Small intestine (tissue), 7 donors: Measurements from ENCODE around the gene PRAMEF18. TPM values are rescaled to one million over a fixed set of nuclear protein-coding genes. Genes with fewer than 3 reads are reported as not detected.
"Not testable (repeated sequence)": the region's sequence is repeated elsewhere in the genome, so short reads cannot be mapped to it uniquely, and the experiment has no call there.

Experiments
- DNase-seq, 2 donors: peaks; one replicate each; pipeline versions ENCODE4 v3.0.0 to v3.0.0-alpha.2; 2013
- FAIRE-seq: peaks from 2 replicates; lab custom pipeline; 2012; peaks lifted over from hg19 to GRCh38; lab: Jason Lieb, UNC
- H3K27ac ChIP-seq, 3 donors: one replicate each; pipeline ENCODE4 v1.5.1; 2013; ENCODE audit warnings: low read length in 2 of 3, mild to moderate bottlenecking in 2 of 3, control low read depth in 1 of 3, inconsistent platforms in 1 of 3, low read depth in 1 of 3, moderate library complexity in 1 of 3
- H3K27me3 ChIP-seq, 3 donors: one replicate each; pipeline ENCODE4 v1.6.1; 2013; ENCODE audit warnings: low read length in 3 of 3, inconsistent platforms in 1 of 3; ENCODE audit not compliant: control insufficient read depth in 3 of 3, insufficient read depth in 3 of 3
- H3K36me3 ChIP-seq, 3 donors: one replicate each; pipeline ENCODE4 v1.6.1; 2013; ENCODE audit warnings: low read length in 3 of 3, inconsistent platforms in 1 of 3, low read depth in 1 of 3, mild to moderate bottlenecking in 1 of 3, moderate library complexity in 1 of 3; ENCODE audit not compliant: control insufficient read depth in 3 of 3, insufficient read depth in 2 of 3
- H3K4me1 ChIP-seq, 3 donors: one replicate each; pipeline ENCODE4 v1.6.1; 2013; ENCODE audit warnings: low read length in 2 of 3, inconsistent platforms in 1 of 3, low read depth in 1 of 3, mild to moderate bottlenecking in 1 of 3, moderate library complexity in 1 of 3; ENCODE audit not compliant: control insufficient read depth in 3 of 3, insufficient read depth in 2 of 3
- H3K4me3 ChIP-seq, 3 donors: one replicate each; pipeline ENCODE4 v1.5.1; 2013; ENCODE audit warnings: low read length in 3 of 3, control low read depth in 1 of 3, inconsistent platforms in 1 of 3, low read depth in 1 of 3, mild to moderate bottlenecking in 1 of 3, moderate library complexity in 1 of 3
- H3K9me3 ChIP-seq, 2 donors: one replicate each; pipeline ENCODE4 v1.6.1; 2013; ENCODE audit warnings: low read depth in 1 of 2, low read length in 1 of 2; ENCODE audit not compliant: control insufficient read depth in 2 of 2, insufficient read depth in 1 of 2
- WGBS, 3 donors: extraction: QIAGEN DNeasy Blood & Tissue Kit; methylation state at CpG; one replicate each; pipeline ENCODE4 v1.1.7; 2013; 5-methylcytosine and 5-hydroxymethylcytosine counted together
- polyA plus RNA-seq, 4 donors: library from polyadenylated mRNA; stranded (reverse) in 3 of 4; unstranded in 1 of 4; fragments of 200-250 nt in 3 of 4; fragments of 120-200 nt in 1 of 4; gene quantifications; one replicate each; pipeline versions ENCODE4 v1.2.1 to v1.2.3, GENCODE V29; 2013
- donor health status: healthy with polysubstance abuse.
- donor health status: control.
- donor health status: control.
- donor health status: Bipolar disorder and iron deficiency.
- donor health status: healthy.

Gene PRAMEF18
- polyA plus RNA-seq, 4 donors = not detected

DNA sequence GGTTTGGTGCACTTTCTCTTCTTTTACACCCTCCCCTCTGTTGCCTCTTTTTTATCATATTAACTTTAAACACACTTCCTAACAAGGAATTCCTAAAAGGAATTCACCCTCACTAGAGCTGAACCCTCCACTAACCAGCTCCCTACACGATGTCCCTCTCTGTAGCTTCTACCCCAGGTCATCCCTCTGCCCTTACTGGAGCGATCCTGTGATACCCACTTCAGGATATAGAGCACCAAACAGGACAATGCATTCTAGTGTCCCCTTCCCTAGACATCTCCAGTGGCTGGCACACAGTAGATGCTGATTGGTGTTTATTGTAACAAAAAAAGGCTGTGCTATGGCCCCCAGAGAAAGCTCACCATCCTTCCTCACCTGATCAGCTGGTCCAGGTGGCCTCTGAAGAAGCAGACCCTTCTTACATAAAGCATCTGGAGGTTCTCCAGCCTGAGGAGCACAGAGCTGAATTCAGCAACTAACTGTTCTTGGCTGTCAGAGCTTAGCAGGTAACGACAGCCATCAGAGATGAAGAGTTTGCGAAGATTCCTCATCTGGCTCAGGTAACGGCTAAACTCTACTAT is 1.4 kb downstream of the PRAMEF18 start:
- FAIRE-seq (no peak), DNase-seq (no peak)
- H3K27me3 ChIP-seq = peaks cover 0 to 3% (median 0%) of the 10 kb centered on the region in 3 donors
- H3K27ac ChIP-seq = no peak overlapping the region
- no peaks in the 10 kb centered on the region for H3K4me1 ChIP-seq
- no peaks in the 10 kb centered on the region for H3K9me3 ChIP-seq
- WGBS, 3 donors = 75 to 81% (median 81%) methylated on average over 5 of the region's 5 CpGs
- H3K4me3 ChIP-seq = no peak overlapping the region
- H3K36me3 ChIP-seq = no peaks in the 10 kb centered on the region

DNA sequence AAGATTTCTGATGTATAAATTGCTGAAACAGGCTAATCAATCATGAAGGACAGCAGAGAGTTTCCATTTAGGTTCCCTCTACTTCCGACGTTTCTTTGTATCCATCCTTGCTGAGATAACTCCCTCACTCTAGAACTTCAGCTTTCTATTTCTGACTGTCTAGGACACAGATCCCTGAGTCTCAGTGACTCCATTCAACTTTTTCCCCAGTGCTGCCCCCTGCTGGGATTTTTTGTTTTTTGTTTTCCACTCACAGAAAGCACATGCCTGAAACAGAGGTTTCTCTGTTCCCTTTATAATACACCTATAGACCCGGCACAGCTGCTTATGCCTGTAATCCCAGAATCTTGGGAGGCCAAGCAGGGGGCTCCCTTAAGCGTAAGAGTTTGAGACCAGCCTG is 3.2 kb downstream of the PRAMEF18 start:
- not testable (repeated sequence) for H3K4me3 ChIP-seq, H3K27ac ChIP-seq, H3K36me3 ChIP-seq, FAIRE-seq, H3K4me1 ChIP-seq, DNase-seq, H3K9me3 ChIP-seq, H3K27me3 ChIP-seq
- no CpG with 5 or more reads among the region's 4 CpGs for WGBS, 3 donors

- not testable (repeated sequence) for H3K27me3 ChIP-seq, FAIRE-seq, H3K9me3 ChIP-seq, H3K27ac ChIP-seq, H3K36me3 ChIP-seq, DNase-seq, H3K4me1 ChIP-seq, H3K4me3 ChIP-seq
- no CpG with 5 or more reads among the region's 3 CpGs for WGBS, 3 donors
Measured at GRCh38 chr1:13219203-13219602, 6.8 kb downstream of the PRAMEF18 start.

- no CpG with 5 or more reads among the region's 7 CpGs for WGBS, 3 donors
- DNase-seq, H3K27ac ChIP-seq, H3K4me3 ChIP-seq, H3K27me3 ChIP-seq, H3K36me3 ChIP-seq, H3K4me1 ChIP-seq, FAIRE-seq, H3K9me3 ChIP-seq: not testable (repeated sequence)
Measured at GRCh38 chr1:13216619-13217018, 9.3 kb downstream of the PRAMEF18 start.

DNA sequence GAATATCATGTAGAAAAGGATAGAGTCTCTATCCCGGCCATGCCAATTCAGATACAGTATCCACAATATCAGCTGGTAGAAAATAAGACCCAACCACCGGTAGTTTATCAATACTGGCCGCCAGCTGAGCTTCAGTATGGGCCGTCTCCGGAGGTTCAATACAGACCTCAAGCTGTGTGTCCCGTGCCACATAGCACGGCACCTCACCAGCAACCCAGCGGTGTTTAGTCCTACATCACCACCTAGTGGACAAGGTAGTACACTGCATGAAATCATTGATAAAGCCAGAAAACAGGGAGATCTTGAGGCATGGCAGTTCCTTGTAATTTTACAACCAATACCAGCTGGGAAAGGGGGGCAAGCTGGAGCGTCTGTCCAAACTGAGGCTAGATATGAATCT is 17.2 kb downstream of the PRAMEF18 start:
- H3K9me3 ChIP-seq, H3K4me3 ChIP-seq, DNase-seq, H3K4me1 ChIP-seq, H3K36me3 ChIP-seq, FAIRE-seq, H3K27ac ChIP-seq, H3K27me3 ChIP-seq: not testable (repeated sequence)
- WGBS, 3 donors = no CpG with 5 or more reads among the region's 9 CpGs

GRCh38 chr1:13201309-13201708 is 24.6 kb downstream of the PRAMEF18 start, which contains the start of gene PRAMEF13:
PRAMEF13 (minus strand) TSS chr1:13201409; CDS start chr1:13199589, 1,820 bp downstream.
- H3K27ac ChIP-seq, FAIRE-seq: not testable (repeated sequence)
- WGBS, 3 donors = 79% methylated on average over 1 of the region's 5 CpGs; no CpG with 5 or more reads in 2 of the 3 donors

More at GRCh38 chr1:13201309-13201708, 24.6 kb downstream of the PRAMEF18 start, which contains the start of gene PRAMEF13:
- H3K4me3 ChIP-seq, H3K36me3 ChIP-seq, DNase-seq, H3K9me3 ChIP-seq, H3K27me3 ChIP-seq, H3K4me1 ChIP-seq: not testable (repeated sequence)

Other genes starting within 250 kb of the PRAMEF18 start
- not detected for gene PRAMEF27, start 169.6 kb downstream of the PRAMEF18 start, polyA plus RNA-seq
- gene HNRNPCL3, start 165.4 kb downstream of the PRAMEF18 start, polyA plus RNA-seq = not detected
- not detected for gene PRAMEF25, start 155.4 kb downstream of the PRAMEF18 start, polyA plus RNA-seq
- gene HNRNPCL2, start 109.3 kb downstream of the PRAMEF18 start, polyA plus RNA-seq = not detected
- not detected for gene PRAMEF26, start 70.1 kb downstream of the PRAMEF18 start, polyA plus RNA-seq
- not detected for gene HNRNPCL4, start 60.5 kb downstream of the PRAMEF18 start, polyA plus RNA-seq
- not detected for gene PRAMEF9, start 54.3 kb downstream of the PRAMEF18 start, polyA plus RNA-seq
- not detected for gene PRAMEF13, start 24.7 kb downstream of the PRAMEF18 start, polyA plus RNA-seq
- not detected for gene PRAMEF5, start 28.0 kb upstream of the PRAMEF18 start, polyA plus RNA-seq
- gene PRAMEF8, start 59.0 kb upstream of the PRAMEF18 start, polyA plus RNA-seq = not detected
- gene PRAMEF33, start 77.4 kb upstream of the PRAMEF18 start, polyA plus RNA-seq = not detected
- not detected for gene PRAMEF15, start 89.4 kb upstream of the PRAMEF18 start, polyA plus RNA-seq
- gene PRAMEF14, start 121.0 kb upstream of the PRAMEF18 start, polyA plus RNA-seq = not detected
- gene PRAMEF19, start 145.8 kb upstream of the PRAMEF18 start, polyA plus RNA-seq = not detected
- gene PRAMEF17, start 163.5 kb upstream of the PRAMEF18 start, polyA plus RNA-seq = not detected
- not detected for gene PRAMEF20, start 184.3 kb upstream of the PRAMEF18 start, polyA plus RNA-seq